ENCODE data around the gene LRCH2.

DNA sequence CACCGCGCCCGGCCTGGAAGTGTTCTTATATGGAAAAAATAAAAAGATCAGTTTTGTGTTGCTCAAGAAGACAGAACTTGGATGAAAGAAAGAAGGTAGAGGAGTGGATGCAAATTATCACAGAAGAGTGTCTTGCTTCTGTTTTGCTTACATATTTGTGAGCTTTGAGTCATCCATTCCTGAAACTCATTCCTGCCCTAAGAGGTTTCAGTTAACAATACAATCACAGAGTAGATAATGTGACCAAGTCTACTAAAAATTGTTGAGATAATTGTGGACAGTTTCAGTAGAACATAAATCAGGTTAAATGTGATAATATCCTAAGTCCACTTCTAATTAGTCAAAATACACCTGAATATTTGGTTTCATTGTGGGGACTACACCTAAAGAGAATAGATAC lies 26.4 kb upstream of the LRCH2 start:
- TF ChIP-seq, protein P1, sequence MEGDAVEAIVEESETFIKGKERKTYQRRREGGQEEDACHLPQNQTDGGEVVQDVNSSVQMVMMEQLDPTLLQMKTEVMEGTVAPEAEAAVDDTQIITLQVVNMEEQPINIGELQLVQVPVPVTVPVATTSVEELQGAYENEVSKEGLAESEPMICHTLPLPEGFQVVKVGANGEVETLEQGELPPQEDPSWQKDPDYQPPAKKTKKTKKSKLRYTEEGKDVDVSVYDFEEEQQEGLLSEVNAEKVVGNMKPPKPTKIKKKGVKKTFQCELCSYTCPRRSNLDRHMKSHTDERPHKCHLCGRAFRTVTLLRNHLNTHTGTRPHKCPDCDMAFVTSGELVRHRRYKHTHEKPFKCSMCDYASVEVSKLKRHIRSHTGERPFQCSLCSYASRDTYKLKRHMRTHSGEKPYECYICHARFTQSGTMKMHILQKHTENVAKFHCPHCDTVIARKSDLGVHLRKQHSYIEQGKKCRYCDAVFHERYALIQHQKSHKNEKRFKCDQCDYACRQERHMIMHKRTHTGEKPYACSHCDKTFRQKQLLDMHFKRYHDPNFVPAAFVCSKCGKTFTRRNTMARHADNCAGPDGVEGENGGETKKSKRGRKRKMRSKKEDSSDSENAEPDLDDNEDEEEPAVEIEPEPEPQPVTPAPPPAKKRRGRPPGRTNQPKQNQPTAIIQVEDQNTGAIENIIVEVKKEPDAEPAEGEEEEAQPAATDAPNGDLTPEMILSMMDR (IDR thresholded peaks at IDR 0.05; ENCODE audit: poor library complexity): no peak
- no peak for TF ChIP-seq EZH2 (IDR thresholded peaks at IDR 0.05; ENCODE audit: borderline replicate concordance)
- TF ChIP-seq EZH2phosphoT487 (IDR thresholded peaks at IDR 0.05; ENCODE audit: low read depth, severe bottlenecking, unreplicated experiment): no peak
